Retinal pigment epithelial cell (primary cell): ENCODE results near the gene NET1.
"Not testable (repeated sequence)": the region's sequence is repeated elsewhere in the genome, so short reads cannot be mapped to it uniquely, and the experiment has no call there.

Experiments used
- DNase-seq: peaks from one replicate; pipeline ENCODE4 v3.0.0-alpha.2; 2010; ENCODE audit warnings: low read depth
- H3K4me3 ChIP-seq: 2 replicates; pipeline ENCODE4 v1.5.1; 2011; ENCODE audit warnings: mild to moderate bottlenecking, low read length, control low read depth, moderate library complexity
- CTCF ChIP-seq: conservative IDR thresholded peaks from 2 replicates; pipeline ENCODE4 v1.5.1; 2011; ENCODE audit warnings: low read depth, low read length, control low read depth, inconsistent platforms

NET1 gene

GRCh38 chr10:5400468-5401240 is 11.7 kb upstream of the NET1 start:
- H3K4me3 ChIP-seq = no peak overlapping the region
- DNase-seq = no peak
- TF ChIP-seq CTCF = no peak

- no peak for TF ChIP-seq CTCF
- H3K4me3 ChIP-seq = no peak overlapping the region
- no peak for DNase-seq
These were observed 9.6 kb upstream of the NET1 start for GRCh38 chr10:5402798-5403197.

GRCh38 chr10:5404208-5405041 is 7.9 kb upstream of the NET1 start, which contains the start of gene TUBAL3:
Gene TUBAL3, minus strand, starts transcription at chr10:5404828. Its CDS starts 36 bp downstream, at chr10:5404792.
- no peak for TF ChIP-seq CTCF
- H3K4me3 ChIP-seq = no peak within 1 kb of the TSS
- no peak for DNase-seq

GRCh38 chr10:5406918-5407317 is 5.4 kb upstream of the NET1 start:
- no peak overlapping the region for H3K4me3 ChIP-seq
- no peak for TF ChIP-seq CTCF
- no peak for DNase-seq

GRCh38 chr10:5410787-5411186 is 1.6 kb upstream of the NET1 start:
- not testable (repeated sequence) for DNase-seq, H3K4me3 ChIP-seq

GRCh38 chr10:5411941-5412276 is 448 bp upstream of the NET1 start:
- H3K4me3 ChIP-seq = peak overlapping the region; percentile 71
- DNase-seq = no peak
- no peak for TF ChIP-seq CTCF

- no peak for TF ChIP-seq CTCF
- no peak for DNase-seq
- H3K4me3 ChIP-seq = peak overlapping the region; percentile 71
These were observed 918 bp downstream of the NET1 start for GRCh38 chr10:5413012-5413938.
